PC-9 (cell line): Measurements from ENCODE around the gene BTRC. TPM values are rescaled to one million over a fixed set of nuclear protein-coding genes. Genes with fewer than 3 reads are reported as not detected.

Experiments used
- BruUV-seq: library from RNA; stranded (reverse); fragments of 400-500 nt; replicated peaks from 2 replicates; lab custom pipeline; 2021; lab: Mats Ljungman, UMichigan
- CTCF ChIA-PET: fragments of 300-600 bp; sonication (Branson Sonifier 250); formaldehyde crosslinking; loops from one replicate; lab custom pipeline; 2022; ENCODE audit warnings: antibody characterized with exemption; lab: Charles Lee
- POLR2A ChIA-PET: fragments of 300-600 bp; sonication (Branson Sonifier 250); formaldehyde crosslinking; loops from one replicate; lab custom pipeline; 2022; ENCODE audit warnings: antibody characterized with exemption; ENCODE audit not compliant: unreplicated experiment; lab: Charles Lee
- DNase-seq, 2 experiments: peaks; one replicate each; pipeline versions ENCODE4 v3.0.0 to v3.0.0-alpha.2; 2015 to 2022; ENCODE audit warnings: mixed read lengths in 1 of 2
- H2AFZ ChIP-seq: fragments of 200-600 bp; sonication (generic); 2 replicates; pipeline ENCODE4 v1.8.1; 2017; ENCODE audit warnings: antibody characterized with exemption
- H3F3A ChIP-seq: fragments of 200-600 bp; sonication (generic); 2 replicates; pipeline ENCODE4 v1.8.1; 2017; ENCODE audit warnings: antibody characterized with exemption, mild to moderate bottlenecking, low read depth; ENCODE audit not compliant: insufficient read depth
- H3K27ac ChIP-seq: fragments of 200-600 bp; sonication (generic); 2 replicates; pipeline ENCODE4 v1.6.1; 2016; ENCODE audit warnings: mixed run types
- H3K27me3 ChIP-seq: fragments of 200-600 bp; sonication (generic); 2 replicates; pipeline ENCODE4 v1.6.1; 2016; ENCODE audit warnings: low read depth, mixed run types; ENCODE audit not compliant: insufficient read depth
- H3K36me3 ChIP-seq: fragments of 200-600 bp; sonication (generic); 2 replicates; pipeline ENCODE4 v1.6.1; 2016; ENCODE audit warnings: low read depth, mixed run types
- H3K4me1 ChIP-seq: fragments of 200-600 bp; sonication (generic); replicated peaks from 2 replicates; pipeline ENCODE4 v1.6.1; 2016; ENCODE audit warnings: mixed run types; ENCODE audit not compliant: insufficient read depth
- H3K4me2 ChIP-seq: fragments of 200-600 bp; sonication (generic); 2 replicates; pipeline ENCODE4 v1.6.1; 2017; ENCODE audit warnings: mixed run types
- H3K4me3 ChIP-seq: fragments of 200-600 bp; sonication (generic); 2 replicates; pipeline ENCODE4 v1.6.1; 2016; ENCODE audit warnings: mixed run types
- H3K79me2 ChIP-seq: fragments of 200-600 bp; sonication (generic); 2 replicates; pipeline ENCODE4 v1.6.1; 2017; ENCODE audit warnings: low read depth, mixed run types
- H3K9me2 ChIP-seq: fragments of 200-600 bp; sonication (generic); 2 replicates; pipeline ENCODE4 v1.8.1; 2017; ENCODE audit warnings: mild to moderate bottlenecking; ENCODE audit not compliant: insufficient read depth
- H3K9me3 ChIP-seq: fragments of 200-600 bp; sonication (generic); 2 replicates; pipeline ENCODE4 v1.8.1; 2016; ENCODE audit warnings: low read depth; ENCODE audit not compliant: insufficient read depth
- H4K20me1 ChIP-seq: fragments of 200-600 bp; sonication (generic); 2 replicates; pipeline ENCODE4 v1.8.1; 2017; ENCODE audit not compliant: insufficient read depth
- EZH2 ChIP-seq: fragments of 200-600 bp; sonication (generic); IDR thresholded peaks from 2 replicates; pipeline ENCODE4 v1.8.0; 2017; ENCODE audit warnings: antibody characterized with exemption, low read depth
- intact Hi-C: fragments of 100-400 bp; cut with micrococcal nuclease; formaldehyde crosslinking; loops from one replicate; pipeline ENCODE4 v1.10.0; 2022; ENCODE audit not compliant: unreplicated experiment
- total RNA-seq: library from RNA; stranded (reverse); gene quantifications from 2 replicates; pipeline ENCODE4 v1.2.3, GENCODE V29; 2021
- TF ChIP-seq, protein P1 (sequence below): fragments of 200-600 bp; sonication (generic); conservative IDR thresholded peaks from 2 replicates; pipeline ENCODE4 v1.6.1; 2017; ENCODE audit warnings: mixed run types, antibody characterized with exemption, mild to moderate bottlenecking, moderate library complexity

Gene BTRC
- total RNA-seq, 1 experiment from 2014 or later, result 15.6 TPM

DNA sequence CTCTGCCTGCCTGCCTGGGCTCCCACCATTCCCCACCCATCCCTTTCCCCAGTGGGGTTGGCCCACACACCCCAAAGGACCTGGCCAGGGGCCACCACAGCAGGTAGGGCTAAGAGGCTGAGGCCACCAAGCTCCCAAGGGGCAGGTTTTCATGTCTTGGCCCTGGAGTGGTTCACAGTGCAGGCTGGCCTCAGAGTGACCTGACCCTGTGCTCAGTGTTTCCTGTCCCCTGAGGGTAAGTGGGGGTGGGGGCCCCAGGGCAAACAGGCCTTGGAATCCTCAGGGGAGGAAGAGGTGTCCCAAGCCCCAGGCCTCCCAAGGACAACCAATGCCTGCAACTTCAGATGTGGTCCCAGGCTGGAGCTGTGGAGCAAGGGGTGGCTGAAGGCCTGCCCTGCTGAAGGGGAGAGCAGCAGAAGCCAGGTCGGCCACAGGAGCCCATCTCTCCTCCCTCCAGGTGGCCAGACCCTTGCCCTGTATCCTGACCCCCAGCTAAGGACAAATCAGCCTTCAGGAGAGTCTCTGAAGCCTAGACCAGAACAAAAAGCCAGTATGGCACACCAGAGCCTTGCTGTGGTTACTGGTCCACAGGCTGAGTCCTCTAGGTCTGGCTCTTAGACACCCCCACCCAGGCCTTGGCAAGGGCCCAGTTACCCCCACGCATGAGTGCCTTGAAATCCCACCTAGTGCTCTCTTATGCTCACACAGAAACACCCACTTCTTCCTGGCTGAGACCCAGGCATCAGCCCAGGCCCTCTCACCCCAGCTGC, 206.5 kb downstream of the BTRC start:
- TF ChIP-seq EZH2, result no peak
- TF ChIP-seq, protein P1, sequence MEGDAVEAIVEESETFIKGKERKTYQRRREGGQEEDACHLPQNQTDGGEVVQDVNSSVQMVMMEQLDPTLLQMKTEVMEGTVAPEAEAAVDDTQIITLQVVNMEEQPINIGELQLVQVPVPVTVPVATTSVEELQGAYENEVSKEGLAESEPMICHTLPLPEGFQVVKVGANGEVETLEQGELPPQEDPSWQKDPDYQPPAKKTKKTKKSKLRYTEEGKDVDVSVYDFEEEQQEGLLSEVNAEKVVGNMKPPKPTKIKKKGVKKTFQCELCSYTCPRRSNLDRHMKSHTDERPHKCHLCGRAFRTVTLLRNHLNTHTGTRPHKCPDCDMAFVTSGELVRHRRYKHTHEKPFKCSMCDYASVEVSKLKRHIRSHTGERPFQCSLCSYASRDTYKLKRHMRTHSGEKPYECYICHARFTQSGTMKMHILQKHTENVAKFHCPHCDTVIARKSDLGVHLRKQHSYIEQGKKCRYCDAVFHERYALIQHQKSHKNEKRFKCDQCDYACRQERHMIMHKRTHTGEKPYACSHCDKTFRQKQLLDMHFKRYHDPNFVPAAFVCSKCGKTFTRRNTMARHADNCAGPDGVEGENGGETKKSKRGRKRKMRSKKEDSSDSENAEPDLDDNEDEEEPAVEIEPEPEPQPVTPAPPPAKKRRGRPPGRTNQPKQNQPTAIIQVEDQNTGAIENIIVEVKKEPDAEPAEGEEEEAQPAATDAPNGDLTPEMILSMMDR, result no peak
- Histone ChIP-seq H3K4me2 (no peak overlapping the region), H2AFZ (no peak overlapping the region), H4K20me1 (no peaks in the 10 kb centered on the region), H3K27ac (no peak overlapping the region), H3K36me3 (no peaks in the 10 kb centered on the region), H3K27me3 (no peaks in the 10 kb centered on the region), H3F3A (no peaks in the 10 kb centered on the region), H3K4me3 (no peak overlapping the region), H3K9me2 (no peaks in the 10 kb centered on the region), H3K9me3 (no peaks in the 10 kb centered on the region), H3K4me1 (no peaks in the 10 kb centered on the region), H3K79me2 (no peaks in the 10 kb centered on the region)
- POLR2A ChIA-PET, result no interaction called here
- CTCF ChIA-PET, result no interaction called here
- intact Hi-C loops, result no loop called here
- no TSS peak for BruUV-seq
- DNase-seq, result no peak

DNA sequence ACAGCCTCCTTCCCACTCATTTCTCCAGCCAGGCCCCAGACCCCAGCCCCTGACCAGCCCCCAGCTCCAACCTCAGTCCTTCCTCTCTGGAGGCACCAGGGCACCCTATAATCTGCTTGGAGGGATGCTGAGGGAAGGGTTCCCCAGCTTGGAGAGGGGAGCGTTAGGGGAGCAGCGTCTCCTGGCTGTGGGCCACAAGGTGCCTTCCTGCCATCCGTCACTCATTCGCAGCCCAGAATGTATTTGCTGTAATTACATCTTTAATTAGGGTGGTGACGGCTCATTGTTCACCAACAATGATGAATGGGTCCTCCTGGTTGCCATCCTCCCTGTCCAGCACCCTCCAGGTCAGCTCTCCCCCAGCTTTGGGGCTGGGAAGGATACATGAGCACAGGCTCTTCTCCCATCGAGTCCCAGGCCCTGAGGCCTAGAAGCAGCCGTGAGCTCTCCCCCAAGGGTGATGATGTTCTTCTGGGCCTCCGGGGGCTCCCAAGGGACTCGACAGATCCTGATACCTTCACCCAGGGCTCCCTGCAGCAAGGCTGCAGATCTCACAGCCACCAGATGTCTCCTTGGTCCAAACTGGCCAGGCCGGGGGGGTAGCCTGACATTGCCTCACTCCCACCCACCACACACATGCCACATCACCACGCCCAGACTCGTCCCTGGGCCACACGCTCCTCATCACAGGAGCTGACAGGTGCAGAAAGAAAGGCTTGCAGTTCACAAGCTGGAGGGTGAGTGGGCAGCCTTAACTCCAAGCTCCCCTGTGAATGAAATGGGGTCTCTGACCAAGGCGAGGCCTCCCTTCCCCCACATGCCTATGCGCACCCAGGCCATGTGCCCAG, 207.3 kb downstream of the BTRC start:
- no peak for DNase-seq
- Histone ChIP-seq H3K79me2 (no peaks in the 10 kb centered on the region), H3K36me3 (no peaks in the 10 kb centered on the region), H3K9me2 (no peaks in the 10 kb centered on the region), H3F3A (no peaks in the 10 kb centered on the region), H4K20me1 (no peaks in the 10 kb centered on the region), H2AFZ (no peak overlapping the region), H3K27me3 (peaks cover 6% of the 10 kb centered on the region; the same call in 1 of the 2 replicates), H3K4me2 (no peak overlapping the region), H3K9me3 (no peaks in the 10 kb centered on the region), H3K4me3 (no peak overlapping the region), H3K4me1 (no peaks in the 10 kb centered on the region), H3K27ac (no peak overlapping the region)
- ChIA-PET CTCF (no interaction called here), POLR2A (no interaction called here)
- TF ChIP-seq, protein P1, result no peak
- no peak for TF ChIP-seq EZH2
- BruUV-seq, result no TSS peak
- intact Hi-C loops, result no loop called here

GRCh38 chr10:101562231-101562630, 208.3 kb downstream of the BTRC start:
- H3K4me1 ChIP-seq, result no peaks in the 10 kb centered on the region
- no peak for TF ChIP-seq EZH2
- TF ChIP-seq, protein P1, result no peak
- intact Hi-C loops, result no loop called here
- BruUV-seq, result no TSS peak
- H3K27ac ChIP-seq, result no peak overlapping the region
- POLR2A ChIA-PET, result no interaction called here
- DNase-seq, result no peak
- no peaks in the 10 kb centered on the region for H3K9me2 ChIP-seq
- H2AFZ ChIP-seq, result no peak overlapping the region
- no peaks in the 10 kb centered on the region for H3F3A ChIP-seq
- no peak overlapping the region for H3K4me2 ChIP-seq
- CTCF ChIA-PET, result no interaction called here
- H3K27me3 ChIP-seq, result peaks cover 12% of the 10 kb centered on the region
- no peak overlapping the region for H3K4me3 ChIP-seq
- H3K36me3 ChIP-seq, result no peaks in the 10 kb centered on the region
- no peaks in the 10 kb centered on the region for H4K20me1 ChIP-seq
- H3K79me2 ChIP-seq, result no peaks in the 10 kb centered on the region
- no peaks in the 10 kb centered on the region for H3K9me3 ChIP-seq
